Astrocyte of the hippocampus (primary cell): ENCODE measurements around the gene KIF19.
"Not testable (repeated sequence)": the region's sequence is repeated elsewhere in the genome, so short reads cannot be mapped to it uniquely, and the experiment has no call there.

ENCODE experiments used
- DNase-seq: peaks from one replicate; pipeline ENCODE4 v3.0.0; 2011; ENCODE audit warnings: low read depth, low spot score

KIF19 gene, protein sequence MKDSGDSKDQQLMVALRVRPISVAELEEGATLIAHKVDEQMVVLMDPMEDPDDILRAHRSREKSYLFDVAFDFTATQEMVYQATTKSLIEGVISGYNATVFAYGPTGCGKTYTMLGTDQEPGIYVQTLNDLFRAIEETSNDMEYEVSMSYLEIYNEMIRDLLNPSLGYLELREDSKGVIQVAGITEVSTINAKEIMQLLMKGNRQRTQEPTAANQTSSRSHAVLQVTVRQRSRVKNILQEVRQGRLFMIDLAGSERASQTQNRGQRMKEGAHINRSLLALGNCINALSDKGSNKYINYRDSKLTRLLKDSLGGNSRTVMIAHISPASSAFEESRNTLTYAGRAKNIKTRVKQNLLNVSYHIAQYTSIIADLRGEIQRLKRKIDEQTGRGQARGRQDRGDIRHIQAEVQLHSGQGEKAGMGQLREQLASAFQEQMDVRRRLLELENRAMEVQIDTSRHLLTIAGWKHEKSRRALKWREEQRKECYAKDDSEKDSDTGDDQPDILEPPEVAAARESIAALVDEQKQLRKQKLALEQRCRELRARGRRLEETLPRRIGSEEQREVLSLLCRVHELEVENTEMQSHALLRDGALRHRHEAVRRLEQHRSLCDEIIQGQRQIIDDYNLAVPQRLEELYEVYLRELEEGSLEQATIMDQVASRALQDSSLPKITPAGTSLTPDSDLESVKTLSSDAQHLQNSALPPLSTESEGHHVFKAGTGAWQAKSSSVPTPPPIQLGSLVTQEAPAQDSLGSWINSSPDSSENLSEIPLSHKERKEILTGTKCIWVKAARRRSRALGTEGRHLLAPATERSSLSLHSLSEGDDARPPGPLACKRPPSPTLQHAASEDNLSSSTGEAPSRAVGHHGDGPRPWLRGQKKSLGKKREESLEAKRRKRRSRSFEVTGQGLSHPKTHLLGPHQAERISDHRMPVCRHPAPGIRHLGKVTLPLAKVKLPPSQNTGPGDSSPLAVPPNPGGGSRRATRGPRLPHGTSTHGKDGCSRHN

DNA sequence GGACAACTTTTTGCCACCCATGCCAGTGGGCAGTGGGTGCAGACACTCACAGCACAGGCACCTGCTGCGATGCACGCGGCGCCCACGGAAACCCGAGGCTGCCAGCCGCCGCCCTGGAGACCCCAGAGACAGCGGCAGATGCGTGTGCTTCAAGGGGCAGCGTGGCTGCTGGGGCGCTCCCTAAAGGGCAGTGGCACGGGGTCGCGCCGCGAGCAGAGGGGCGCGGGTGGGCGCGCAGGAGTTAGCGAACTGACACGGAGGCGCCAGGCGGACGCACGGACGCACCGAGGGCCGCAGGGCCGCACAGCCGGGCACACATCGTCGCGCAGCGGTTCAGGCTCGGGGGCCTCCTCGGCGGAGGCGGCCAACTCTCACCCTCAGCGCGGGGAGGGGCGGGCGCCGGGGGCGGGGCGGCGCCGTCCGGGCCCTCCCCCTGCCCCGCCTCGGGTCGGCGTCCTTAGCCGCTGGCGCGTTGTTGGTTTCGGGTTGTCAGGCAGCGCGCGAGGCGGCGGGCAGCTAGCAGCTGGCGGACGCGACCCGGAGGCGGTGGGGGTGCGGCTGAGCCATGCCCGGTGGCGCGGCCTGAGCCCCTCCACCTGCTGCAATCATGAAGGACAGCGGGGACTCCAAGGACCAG, at the start of gene KIF19:
Gene KIF19 (plus strand): TSS at position 484 of the 637 bp plus-strand sequence. CDS start 124 bp downstream, at position 608.
- peak; percentile 35 for DNase-seq

DNA sequence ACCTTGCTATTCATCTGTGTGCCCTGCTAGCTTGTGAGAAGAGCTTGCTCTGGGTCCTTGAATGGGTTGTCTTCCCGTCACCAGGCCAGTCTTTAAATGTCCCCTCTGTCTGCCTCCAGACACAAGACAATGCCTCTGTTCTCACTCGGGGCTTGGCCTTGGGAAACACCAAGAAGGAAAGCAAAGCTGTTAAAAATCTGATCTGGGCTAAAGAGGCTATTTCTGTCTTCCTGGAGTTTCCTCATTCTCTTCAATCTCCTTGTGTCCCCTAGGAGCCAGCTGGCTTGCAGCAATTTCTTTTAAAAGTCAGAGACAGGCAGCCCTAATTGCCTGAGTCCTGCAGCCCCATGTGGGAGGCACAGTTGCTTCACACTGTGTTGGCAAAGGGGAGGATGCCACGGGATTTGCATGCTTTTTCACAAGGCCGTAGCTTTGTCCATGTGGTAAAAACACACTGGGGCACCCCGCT, 49.5 kb upstream of the KIF19 start:
- DNase-seq = no peak

DNA sequence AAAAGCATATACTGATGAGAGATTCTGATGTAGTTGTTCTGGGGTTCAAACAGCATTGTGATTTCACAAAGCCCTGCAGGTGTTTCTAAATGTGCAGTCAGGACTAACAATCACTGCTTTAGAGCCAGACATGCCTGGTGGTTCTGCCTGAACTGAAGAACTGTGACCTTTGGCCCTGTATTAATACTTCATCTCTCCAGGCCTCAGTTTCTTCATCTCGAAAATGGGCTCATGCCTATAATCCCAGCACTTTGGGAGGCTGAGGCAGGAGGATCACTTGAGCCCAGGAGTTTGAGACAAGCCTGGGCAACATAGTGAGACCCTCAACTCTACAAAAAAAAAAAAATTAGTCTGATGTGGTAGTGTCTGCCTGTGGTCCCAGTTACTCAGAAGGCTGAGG, 48.1 kb upstream of the KIF19 start:
- no peak for DNase-seq

DNA sequence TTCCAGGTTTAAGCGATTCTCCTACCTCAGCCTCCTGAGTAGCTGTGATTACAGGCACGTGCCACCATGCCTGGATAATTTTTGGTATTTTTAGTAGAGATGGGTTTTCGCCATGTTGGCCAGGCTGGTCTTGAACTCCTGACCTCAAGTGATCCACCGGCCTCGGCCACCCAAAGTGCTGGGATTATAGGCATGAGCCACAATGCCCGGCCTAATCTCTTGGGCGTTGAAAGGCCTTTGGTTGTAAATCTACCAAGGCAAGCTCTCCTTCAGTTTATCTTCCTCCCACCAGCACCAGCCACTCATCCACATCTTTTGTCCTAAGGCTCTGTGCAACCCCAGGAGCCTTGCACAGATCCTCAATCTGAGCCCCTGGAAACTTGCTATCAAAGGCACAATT, 46.4 kb upstream of the KIF19 start:
- not testable (repeated sequence) for DNase-seq

DNA sequence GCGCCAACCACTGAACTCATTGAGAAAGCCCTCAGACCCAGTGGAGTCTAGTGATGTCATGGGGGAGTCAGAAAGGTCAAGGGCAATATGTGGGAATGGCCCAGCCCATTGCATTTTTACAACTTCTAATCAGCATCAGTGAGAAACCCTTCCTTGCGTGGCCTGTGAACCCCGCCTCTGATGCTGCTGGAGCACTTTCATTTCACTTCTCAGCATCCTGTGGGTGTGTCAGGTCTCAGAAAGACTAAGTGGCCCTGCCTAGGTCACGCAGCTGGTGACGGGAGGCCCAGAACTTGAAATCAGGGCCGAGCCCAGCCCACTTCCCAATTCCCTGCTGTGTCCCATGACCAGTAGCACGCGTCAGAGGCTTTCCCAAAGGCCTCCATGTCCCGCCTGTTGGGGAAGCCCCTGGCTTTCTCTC, 45.9 kb upstream of the KIF19 start:
- DNase-seq = no peak

DNA sequence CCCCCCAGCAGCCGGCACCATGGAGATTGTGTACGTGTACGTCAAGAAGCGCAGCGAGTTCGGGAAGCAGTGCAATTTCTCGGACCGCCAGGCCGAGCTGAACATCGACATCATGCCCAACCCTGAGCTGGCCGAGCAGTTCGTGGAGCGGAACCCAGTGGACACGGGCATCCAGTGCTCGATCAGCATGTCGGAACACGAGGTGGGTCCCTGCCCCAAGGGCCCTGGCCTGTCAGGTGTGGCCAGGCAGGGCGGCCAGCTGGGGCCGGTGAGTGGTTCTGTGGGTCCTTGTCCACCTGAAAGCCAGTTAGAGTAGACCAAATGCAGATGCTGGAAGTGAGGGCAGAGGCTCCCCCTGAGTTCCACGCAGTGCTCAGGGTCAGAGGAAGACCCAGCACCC, 44.2 kb upstream of the KIF19 start:
- no peak for DNase-seq

DNA sequence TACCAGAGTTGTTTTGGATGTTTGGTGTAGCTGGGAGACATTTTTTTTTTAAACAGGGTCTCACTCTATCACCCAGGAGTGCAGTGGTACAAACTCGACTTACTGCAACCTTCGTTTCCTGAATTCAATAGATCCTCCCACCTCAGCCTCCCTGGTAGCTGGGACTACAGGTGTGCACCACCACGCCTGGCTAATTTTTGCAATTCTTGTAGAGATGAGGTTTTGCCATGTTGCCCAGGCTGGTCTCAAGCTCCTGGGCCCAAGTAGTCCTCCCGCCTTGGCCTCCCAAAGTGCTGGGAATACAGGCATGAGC, 43.8 kb upstream of the KIF19 start:
- not testable (repeated sequence) for DNase-seq

DNA sequence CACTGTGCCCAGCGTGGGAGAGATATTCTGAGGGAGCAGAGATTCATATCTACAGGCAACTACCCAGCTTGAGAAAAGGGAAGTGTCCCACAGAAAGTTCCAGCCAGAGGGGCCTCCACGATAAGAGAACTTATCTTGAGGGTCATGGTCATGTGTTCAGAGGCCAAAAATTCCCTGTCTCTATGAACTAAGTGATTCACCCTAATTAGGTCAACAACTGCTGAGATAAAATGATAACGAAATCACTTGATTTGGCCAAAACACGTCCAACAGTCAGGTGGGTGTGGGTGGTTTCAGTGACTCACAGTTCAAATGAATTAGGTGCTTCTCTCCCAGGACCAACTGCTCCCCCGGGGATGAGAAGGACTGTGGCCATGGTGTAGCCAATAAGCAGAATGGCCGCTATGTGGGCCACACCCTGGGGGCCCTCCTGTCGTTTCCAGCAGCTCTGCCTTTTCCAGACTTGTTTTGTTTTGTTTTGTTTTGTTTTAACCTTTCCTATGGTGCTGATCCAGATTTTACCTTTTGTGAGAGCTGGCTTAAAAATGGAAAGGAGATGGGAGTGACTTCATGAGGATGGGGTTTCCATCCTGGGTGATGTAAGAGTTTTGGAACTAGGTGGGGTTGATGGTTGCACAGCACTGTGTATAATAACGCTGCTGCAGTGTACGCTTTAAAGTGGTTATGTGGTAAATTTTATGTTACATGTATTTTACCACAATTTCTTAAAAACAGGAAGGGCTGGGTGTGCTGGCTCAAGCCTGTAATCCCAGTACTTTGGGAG, 43.2 kb upstream of the KIF19 start:
- DNase-seq = no peak

DNA sequence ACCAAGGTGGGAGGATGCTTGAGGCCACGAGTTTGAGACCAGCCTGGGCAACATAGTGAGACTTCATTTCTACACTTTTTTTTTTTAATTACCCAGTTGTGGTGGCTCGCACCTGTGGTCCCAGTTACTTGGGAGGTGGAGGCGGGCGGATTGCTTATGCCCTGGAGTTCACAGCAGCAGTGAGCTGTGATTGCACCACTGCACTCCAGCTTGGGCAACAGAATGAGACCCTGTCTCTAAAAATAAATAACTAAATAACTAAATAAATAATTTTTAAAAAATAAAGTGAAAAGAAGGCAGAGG, 42.7 kb upstream of the KIF19 start:
- DNase-seq = no peak

DNA sequence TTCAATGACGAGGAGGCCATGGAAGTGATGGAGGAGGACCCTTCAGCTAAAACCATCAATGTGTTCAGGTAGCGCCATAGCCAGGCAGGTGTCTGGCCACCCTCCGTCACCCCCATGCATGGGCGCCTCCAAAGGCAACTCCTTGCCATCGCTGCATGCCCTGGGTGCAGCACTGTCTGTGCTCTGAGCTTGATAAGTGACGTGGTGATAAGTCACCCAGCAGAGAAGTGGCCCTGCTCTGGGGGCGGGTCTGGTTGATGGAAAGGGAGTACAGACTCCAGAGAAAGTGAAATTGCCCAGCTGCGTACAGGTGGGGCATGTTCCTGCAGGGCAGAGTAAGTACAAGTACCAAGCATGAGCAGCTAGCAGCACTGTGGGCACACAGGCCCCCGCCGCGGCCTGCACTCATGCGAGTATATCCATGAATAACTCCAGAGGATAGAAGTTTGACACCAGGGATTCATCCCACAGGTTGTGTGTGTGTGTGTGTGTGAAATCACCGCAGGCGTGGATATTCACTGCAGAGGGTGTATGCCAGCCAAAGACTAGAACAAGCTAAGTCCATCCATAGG, 38.9 kb upstream of the KIF19 start:
- DNase-seq = no peak

DNA sequence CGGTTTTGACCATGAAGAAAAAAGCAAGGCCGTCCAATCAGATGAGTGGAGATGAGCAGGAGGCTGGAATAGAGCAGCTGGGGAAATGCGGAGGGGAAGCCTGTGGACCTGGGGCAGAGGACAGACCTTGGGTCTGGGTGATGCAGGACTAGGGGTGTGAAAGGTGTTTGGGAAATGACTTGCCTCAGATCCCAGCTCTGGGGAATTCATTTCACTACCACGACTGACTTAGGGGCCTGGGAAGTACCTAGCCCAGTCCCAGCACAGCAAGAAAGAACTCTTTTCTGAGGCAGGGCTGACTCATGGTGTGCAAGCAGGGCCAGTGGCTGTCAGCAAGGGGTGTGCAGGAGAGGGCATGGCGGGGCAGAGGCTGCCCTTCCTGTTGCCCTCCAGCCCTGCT, 37.2 kb upstream of the KIF19 start:
- DNase-seq = no peak

DNA sequence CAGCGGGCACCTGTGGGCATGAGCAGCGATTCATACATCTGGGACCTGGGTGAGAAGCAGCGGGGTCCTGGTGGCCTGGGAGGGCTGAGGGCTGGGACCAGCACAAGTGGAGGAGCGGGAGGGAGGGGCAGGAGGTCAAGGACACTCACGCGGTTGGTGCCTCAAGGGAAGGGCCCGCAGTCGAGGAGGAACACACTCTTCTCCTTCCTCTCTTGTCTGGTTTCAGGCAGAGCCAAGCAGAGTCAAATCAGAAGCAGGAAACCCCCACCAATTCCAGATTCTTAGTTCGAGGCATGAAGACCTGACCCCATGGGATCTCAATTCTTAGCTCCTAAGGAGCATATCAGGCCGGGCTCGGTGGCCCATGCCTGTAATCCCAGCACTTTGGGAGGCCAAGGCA, 36.3 kb upstream of the KIF19 start:
- no peak for DNase-seq

DNA sequence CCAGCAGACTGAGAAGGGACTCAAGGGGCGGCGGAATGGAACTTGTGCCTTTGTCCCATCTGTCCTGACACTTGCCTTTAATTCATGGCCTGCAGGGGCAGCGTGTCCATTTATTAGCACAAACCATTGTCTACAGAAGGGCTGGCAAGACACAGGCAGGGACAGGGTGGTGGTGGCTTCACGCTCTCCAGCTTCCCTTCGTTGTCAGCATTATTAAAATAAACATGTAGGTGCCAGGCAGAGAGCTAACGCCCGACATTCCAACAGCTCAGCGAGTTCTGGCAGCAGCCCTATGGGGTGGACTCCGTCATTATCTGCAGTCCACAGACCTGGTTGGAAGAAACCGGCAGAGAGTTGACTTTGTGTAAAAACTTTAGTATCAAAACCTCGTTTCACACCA, 35.7 kb upstream of the KIF19 start:
- no peak for DNase-seq

DNA sequence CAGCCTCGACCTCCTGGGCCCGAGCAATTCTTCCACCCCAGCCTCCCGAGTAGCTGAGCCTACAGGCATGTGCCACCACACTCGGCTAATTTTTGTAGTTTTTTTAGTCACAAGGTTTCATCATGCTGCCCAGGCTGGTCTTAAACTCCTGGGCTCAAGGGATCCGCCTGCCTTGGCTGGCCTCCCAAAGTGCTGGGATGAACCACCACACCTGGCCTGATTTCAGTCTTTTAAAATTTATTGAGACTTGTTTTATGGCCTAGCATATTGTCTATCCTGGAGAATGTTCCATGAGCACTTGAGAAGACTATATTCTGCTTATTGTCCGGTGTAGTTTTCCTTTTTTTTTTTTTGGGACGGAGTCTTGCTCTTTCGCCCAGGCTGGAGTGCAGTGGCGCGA, 33.5 kb upstream of the KIF19 start:
- no peak for DNase-seq

DNA sequence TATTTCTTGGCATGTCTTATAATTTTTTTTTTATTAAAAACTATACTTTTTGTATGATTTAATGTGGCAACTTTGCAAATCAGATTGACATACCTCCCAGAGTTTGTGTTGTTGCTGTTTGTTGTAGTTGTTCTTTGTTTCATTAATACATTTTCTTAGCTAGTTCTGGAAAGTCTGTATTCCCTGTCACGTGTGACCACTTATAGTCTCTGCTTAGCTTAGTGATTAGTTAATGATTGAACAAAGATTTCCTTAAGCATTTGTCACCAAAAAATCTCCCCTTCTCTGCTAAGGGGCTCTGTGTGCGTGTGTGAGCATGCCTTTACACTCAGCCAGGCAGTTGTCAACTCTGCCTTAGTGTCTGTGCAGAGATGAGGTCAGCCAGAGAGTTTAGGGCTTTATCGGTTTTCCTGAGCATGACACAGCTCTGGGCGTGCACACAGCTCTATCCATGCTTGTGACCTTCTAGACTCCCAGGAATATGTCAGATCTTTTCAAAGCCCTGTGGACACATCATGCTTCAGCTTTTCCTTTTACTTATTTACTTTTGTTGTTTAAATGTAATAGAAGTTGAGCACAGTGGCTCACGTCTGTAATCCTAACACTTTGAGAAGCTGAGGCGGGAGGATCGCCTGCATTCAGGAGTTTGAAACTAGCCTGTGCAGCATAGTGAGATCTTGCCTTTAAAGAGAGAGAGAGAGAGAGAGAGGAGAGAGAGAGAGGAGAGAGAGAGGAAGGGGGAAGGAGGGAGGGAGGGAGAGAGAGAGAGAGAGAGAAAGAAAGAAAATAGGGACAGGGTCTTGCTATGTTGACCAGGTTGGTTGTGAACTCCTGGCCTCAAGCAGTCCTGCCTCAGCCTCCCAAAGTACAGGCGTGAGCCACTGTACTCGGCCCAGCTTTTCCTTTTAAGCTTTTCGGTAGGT, 30.1 kb upstream of the KIF19 start:
- DNase-seq = no peak

DNA sequence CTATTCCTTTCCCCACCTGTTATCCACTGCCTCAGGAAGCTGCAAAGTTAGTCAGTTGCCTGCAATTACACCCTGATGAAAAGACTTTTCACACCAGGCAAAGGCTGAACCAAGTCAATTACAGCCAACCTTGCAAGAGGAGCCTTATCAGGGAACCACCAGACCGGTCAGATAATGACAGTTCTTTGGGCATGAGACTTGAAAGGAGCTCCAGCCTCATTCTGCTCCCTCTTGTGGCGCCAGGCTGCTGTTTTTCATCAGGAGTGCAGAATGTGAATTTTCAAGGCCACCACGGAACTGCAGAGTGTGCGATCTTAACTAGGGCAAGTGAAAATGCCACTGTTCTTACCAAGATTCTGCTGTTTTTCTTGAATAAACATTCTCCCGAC, 29.5 kb upstream of the KIF19 start:
- peak; percentile 61 for DNase-seq

DNA sequence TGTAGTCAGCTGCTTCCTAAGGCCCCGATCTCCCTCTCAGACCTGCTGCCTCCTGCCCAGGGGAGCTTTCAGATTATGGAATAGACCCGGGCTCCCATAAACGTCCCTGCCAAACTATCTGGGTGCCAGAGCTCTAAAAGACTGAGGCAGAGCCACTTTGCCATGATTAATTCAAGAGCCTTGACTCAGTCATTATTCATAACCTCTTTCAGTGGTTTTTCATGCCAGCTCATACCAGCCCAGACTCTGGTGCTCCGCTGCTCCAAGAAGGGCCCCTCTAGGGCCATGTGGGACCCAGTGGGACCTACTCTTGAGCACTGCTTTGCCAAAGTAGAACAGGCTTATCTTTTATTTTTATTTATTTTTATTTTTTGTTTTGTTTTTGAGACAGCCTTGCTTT, 28.1 kb upstream of the KIF19 start:
- no peak for DNase-seq

DNA sequence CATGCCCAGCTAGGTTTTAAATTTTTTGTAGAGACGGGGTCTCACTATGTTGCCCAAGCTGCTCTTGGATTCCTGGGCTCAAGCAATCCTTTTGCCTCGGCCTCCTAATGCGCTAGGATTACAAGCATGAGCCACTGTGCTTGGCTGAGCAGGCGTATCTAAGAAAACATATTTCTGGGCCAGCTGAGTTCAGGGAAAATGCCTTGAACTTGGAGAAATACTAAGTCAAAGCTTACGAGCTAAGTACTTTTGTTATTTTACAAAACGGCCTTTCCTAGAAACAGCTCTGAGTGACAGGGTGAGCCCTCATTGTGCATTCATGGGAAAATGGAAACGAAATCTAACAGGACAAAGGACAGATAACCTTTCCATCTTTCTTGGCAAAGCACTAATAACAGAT, 27.2 kb upstream of the KIF19 start:
- DNase-seq = no peak

DNA sequence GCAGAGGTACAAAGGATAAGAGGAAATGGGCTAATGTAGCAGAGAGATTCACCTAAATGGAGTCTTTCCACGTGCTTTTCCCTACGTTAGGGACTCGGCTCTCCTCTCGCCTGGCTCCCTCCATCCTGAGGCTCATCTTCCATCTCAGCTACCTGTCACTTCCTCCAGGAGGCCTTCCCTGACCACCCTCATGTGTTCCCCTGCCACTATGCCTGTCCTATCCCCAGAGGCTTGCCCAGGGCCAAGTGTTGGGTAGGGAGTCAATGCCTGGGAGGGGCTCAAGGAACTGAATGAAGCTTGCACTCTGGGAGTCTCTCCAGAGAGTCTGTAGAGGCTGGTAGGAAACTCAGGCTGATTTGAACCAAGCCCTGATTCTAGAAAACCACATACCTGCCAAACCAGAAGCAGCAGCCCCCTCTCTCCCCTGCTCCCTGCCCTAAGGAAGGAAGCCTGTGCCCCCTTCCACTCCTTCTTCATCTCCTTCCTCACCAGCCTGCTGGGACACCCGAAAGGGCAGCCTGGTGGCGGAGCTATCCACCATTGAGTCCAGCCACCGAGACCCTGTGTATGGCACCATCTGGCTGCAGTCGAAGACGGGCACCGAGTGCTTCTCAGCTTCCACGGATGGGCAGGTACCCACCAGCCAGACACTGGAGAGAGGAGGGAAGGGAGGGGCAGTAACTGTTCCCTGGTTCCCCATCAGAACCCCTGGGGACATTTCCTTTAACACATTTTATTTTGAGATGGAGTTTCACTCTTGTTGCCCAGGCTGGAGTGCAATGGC, 26.6 kb upstream of the KIF19 start:
- DNase-seq = no peak
